Measurements from ENCODE around the gene PCCA. TPM values are rescaled to one million over a fixed set of nuclear protein-coding genes. Genes with fewer than 3 reads are reported as not detected.

Gene PCCA
- total RNA-seq, 2 donors from 2014 or later: 52.7 to 66.4 TPM

GRCh38 chr13:100423375-100423774, 334.5 kb downstream of the PCCA start:
- no peak overlapping the region for H3K4me3 ChIP-seq
- WGBS: 93% methylated on average over 2 of the region's 2 CpGs
- no peak for TF ChIP-seq POLR2AphosphoS5 (IDR thresholded peaks at IDR 0.05)
- no peak for TF ChIP-seq POLR2A (IDR thresholded peaks at IDR 0.05)
- TF ChIP-seq, protein P1, sequence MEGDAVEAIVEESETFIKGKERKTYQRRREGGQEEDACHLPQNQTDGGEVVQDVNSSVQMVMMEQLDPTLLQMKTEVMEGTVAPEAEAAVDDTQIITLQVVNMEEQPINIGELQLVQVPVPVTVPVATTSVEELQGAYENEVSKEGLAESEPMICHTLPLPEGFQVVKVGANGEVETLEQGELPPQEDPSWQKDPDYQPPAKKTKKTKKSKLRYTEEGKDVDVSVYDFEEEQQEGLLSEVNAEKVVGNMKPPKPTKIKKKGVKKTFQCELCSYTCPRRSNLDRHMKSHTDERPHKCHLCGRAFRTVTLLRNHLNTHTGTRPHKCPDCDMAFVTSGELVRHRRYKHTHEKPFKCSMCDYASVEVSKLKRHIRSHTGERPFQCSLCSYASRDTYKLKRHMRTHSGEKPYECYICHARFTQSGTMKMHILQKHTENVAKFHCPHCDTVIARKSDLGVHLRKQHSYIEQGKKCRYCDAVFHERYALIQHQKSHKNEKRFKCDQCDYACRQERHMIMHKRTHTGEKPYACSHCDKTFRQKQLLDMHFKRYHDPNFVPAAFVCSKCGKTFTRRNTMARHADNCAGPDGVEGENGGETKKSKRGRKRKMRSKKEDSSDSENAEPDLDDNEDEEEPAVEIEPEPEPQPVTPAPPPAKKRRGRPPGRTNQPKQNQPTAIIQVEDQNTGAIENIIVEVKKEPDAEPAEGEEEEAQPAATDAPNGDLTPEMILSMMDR (IDR thresholded peaks at IDR 0.05): no peak
- H3K4me1 ChIP-seq (replicated peaks): no peaks in the 10 kb centered on the region
- no peak for DNase-seq (ENCODE audit: low spot score)
- intact Hi-C loops (cut with DNase I): no loop called here
- H3K36me3 ChIP-seq: no peaks in the 10 kb centered on the region
- no peaks in the 10 kb centered on the region for H3K9me3 ChIP-seq
- no peak overlapping the region for H3K27ac ChIP-seq
- H3K27me3 ChIP-seq (replicated peaks; ENCODE audit: insufficient read depth): no peaks in the 10 kb centered on the region

- Histone ChIP-seq H3K27me3 (replicated peaks; ENCODE audit: insufficient read depth) (no peaks in the 10 kb centered on the region), H3K4me1 (replicated peaks) (no peaks in the 10 kb centered on the region), H3K36me3 (no peaks in the 10 kb centered on the region), H3K9me3 (no peaks in the 10 kb centered on the region), H3K4me3 (no peak overlapping the region), H3K27ac (no peak overlapping the region)
- intact Hi-C loops (cut with DNase I): no loop called here
- TF ChIP-seq POLR2AphosphoS5 (IDR thresholded peaks at IDR 0.05) (no peak), POLR2A (IDR thresholded peaks at IDR 0.05) (no peak)
- TF ChIP-seq, protein P1 (IDR thresholded peaks at IDR 0.05): no peak
- no peak for DNase-seq (ENCODE audit: low spot score)
- 93% methylated on average over 3 of the region's 3 CpGs for WGBS
Measured at GRCh38 chr13:100428986-100429385, 340.1 kb downstream of the PCCA start.

- 96% methylated on average over 2 of the region's 2 CpGs for WGBS
- TF ChIP-seq, protein P1 (IDR thresholded peaks at IDR 0.05): no peak
- TF ChIP-seq POLR2AphosphoS5 (IDR thresholded peaks at IDR 0.05) (no peak), POLR2A (IDR thresholded peaks at IDR 0.05) (no peak)
Measured at GRCh38 chr13:100432611-100433010, 343.7 kb downstream of the PCCA start.

GRCh38 chr13:100433475-100433874, 344.6 kb downstream of the PCCA start:
- DNase-seq (ENCODE audit: low spot score): no peak
- intact Hi-C loops (cut with DNase I): no loop called here
- H3K9me3 ChIP-seq: no peaks in the 10 kb centered on the region
- H3K27ac ChIP-seq: no peak overlapping the region
- no peak for TF ChIP-seq POLR2A (IDR thresholded peaks at IDR 0.05)
- no peak for TF ChIP-seq POLR2AphosphoS5 (IDR thresholded peaks at IDR 0.05)
- TF ChIP-seq, protein P1 (IDR thresholded peaks at IDR 0.05): no peak
- no peak overlapping the region for H3K4me3 ChIP-seq
- no peaks in the 10 kb centered on the region for H3K27me3 ChIP-seq (replicated peaks; ENCODE audit: insufficient read depth)
- no peaks in the 10 kb centered on the region for H3K36me3 ChIP-seq
- no peaks in the 10 kb centered on the region for H3K4me1 ChIP-seq (replicated peaks)

More at GRCh38 chr13:100432611-100433010, 343.7 kb downstream of the PCCA start:
- Histone ChIP-seq H3K9me3 (no peaks in the 10 kb centered on the region), H3K4me1 (replicated peaks) (no peaks in the 10 kb centered on the region), H3K27ac (no peak overlapping the region), H3K27me3 (replicated peaks; ENCODE audit: insufficient read depth) (no peaks in the 10 kb centered on the region), H3K4me3 (no peak overlapping the region), H3K36me3 (no peaks in the 10 kb centered on the region)
- intact Hi-C loops (cut with DNase I): no loop called here
- DNase-seq (ENCODE audit: low spot score): no peak

GRCh38 chr13:100434010-100434763, 345.3 kb downstream of the PCCA start:
- WGBS: 93% methylated on average over 5 of the region's 5 CpGs
- Histone ChIP-seq H3K9me3 (no peaks in the 10 kb centered on the region), H3K4me3 (no peak overlapping the region), H3K36me3 (no peaks in the 10 kb centered on the region), H3K4me1 (replicated peaks) (no peaks in the 10 kb centered on the region), H3K27me3 (replicated peaks; ENCODE audit: insufficient read depth) (no peaks in the 10 kb centered on the region), H3K27ac (no peak overlapping the region)
- TF ChIP-seq POLR2AphosphoS5 (IDR thresholded peaks at IDR 0.05): no peak
- no peak for TF ChIP-seq POLR2A (IDR thresholded peaks at IDR 0.05)
- TF ChIP-seq, protein P1 (IDR thresholded peaks at IDR 0.05): no peak
- intact Hi-C loops (cut with DNase I): no loop called here
- no peak for DNase-seq (ENCODE audit: low spot score)

Measured in prostate gland (tissue), 2 donors.